Caki2 (cell line): ENCODE measurements around the gene PTPRN2. TPM values are rescaled to one million over a fixed set of nuclear protein-coding genes. Genes with fewer than 3 reads are reported as not detected.

Experiments
- DNase-seq: peaks from one replicate; pipeline ENCODE4 v3.0.0-alpha.2; 2015; ENCODE audit warnings: low read depth
- in situ Hi-C: cut with HindIII; loops from 2 replicates; pipeline ENCODE4 v1.10.0; 2016; ENCODE audit warnings: low sequenced_read_pairs, low pct_unique_long_range_greater_than_20kb, mixed read lengths
- total RNA-seq: library from RNA; depleted of rRNA; stranded (reverse); fragments of >200 nt; shearing (Covaris generic); gene quantifications from 2 replicates; pipeline ENCODE4 v1.2.3, GENCODE V29; 2014; ENCODE audit warnings: low replicate concordance

PTPRN2 gene
- total RNA-seq, 1 experiment from 2014 or later: 0.88 TPM

DNA sequence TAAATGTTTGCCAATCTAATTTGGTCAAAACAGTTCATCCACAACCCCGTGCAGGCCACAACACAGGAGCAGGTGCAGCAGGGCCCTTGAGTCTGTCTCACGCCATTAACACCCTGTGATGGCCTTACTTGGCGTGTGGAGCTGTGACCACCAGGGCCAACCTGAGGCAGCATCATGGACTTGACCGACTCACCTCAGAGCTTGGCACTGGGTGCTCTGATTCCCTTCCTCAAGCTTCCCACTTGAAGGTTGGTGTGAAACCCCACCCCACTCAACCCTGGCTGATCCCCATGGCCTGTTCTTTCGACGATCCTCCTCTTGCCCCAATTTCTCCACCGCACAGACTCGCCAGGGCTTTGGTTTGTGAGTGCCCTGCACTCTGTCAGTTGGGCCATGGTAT lies 623.1 kb downstream of the PTPRN2 start:
- in situ Hi-C loops: no loop called here
- no peak for DNase-seq

- in situ Hi-C loops: no loop called here
- no peak for DNase-seq
Measured at GRCh38 chr7:157964016-157964415, 623.6 kb downstream of the PTPRN2 start.

- in situ Hi-C loops: no loop called here
- no peak for DNase-seq
Measured at GRCh38 chr7:157963526-157963925, 624.1 kb downstream of the PTPRN2 start.

DNA sequence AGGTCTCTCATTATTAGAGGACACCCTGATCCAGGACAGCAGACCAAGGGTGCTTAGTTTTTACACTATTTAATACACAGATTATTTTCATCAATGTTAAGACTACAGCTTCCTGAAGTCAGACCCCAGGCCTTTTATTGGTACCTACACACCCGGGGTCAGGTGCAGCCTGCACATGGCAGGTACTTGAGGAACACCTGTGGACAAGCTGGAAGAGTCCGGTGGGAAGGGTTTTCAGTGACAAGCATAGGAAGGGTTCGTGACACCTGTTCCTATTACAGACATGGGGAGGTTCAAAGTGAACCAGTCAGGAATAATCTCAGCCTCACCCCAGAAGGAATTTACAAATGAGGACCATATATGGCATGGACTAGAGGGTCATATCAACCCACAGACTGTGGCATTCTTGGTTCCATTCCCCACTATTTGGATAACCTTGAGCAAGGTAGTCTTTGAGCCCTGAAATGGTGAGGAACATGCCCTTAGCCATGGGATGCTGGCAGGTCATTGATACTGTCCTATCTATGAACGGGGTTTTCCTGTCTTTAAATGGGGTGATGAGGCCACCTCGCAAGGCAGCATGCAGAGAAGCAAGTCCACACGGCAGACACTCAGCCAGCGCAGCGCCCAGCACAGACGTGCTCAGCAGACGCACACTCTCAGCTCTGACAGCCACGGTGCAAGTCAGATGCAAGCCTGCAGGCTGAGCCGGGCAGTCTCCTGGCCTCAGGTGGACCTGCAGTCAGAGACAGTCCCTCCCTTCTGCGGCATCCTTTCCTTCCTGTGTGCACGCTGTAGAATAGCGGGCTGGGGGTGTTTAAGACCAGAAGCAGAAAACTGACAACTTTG lies 624.9 kb downstream of the PTPRN2 start:
- in situ Hi-C loops: no loop called here
- DNase-seq: no peak

GRCh38 chr7:157961731-157962457 lies 625.7 kb downstream of the PTPRN2 start:
- in situ Hi-C loops: no loop called here
- no peak for DNase-seq

- DNase-seq: no peak
- in situ Hi-C loops: no loop called here
Measured at GRCh38 chr7:157955348-157955999, 632.1 kb downstream of the PTPRN2 start.

- in situ Hi-C loops: no loop called here
- no peak for DNase-seq
Measured at GRCh38 chr7:157954901-157955300, 632.7 kb downstream of the PTPRN2 start.

GRCh38 chr7:157952841-157953645 lies 634.6 kb downstream of the PTPRN2 start:
- in situ Hi-C loops: no loop called here
- DNase-seq: no peak

- in situ Hi-C loops: no loop called here
- DNase-seq: no peak
Measured at GRCh38 chr7:157952050-157952667, 635.5 kb downstream of the PTPRN2 start.

DNA sequence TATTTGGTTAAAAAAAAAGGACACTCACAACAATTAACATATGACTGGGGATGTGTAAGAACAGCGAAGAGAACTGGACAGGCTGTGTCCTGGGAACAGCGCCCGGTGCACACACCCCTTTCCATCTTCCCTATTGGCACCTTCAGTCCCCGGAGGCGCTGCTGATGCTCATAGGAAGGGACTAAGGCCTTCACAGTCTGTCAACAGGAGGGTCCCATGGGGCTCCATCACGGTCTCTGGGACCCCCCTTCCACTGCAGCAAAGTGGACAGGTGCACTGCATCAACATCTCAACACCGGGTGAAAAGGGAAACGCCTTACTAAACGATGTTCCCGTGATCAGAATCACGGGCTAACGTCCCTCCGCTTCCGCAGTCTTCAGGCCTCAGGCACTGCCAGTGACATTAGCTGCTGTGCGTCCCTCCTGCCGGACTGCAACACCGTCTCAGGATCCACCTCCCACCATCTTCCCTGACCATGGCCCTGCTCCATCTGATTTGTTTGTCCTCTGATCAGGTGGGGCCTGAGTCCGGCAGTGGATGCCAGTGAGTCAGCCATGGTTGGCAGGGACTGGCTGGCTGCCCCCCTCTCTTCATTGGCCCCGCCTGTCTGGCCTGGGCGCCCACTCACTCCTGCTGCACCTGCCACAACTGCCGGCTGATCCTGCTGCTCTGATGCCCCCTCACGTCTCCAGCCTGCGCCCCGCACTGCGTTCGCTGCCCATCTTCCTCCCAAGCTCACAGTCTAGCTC lies 636.1 kb downstream of the PTPRN2 start:
- DNase-seq: no peak
- in situ Hi-C loops: no loop called here

DNA sequence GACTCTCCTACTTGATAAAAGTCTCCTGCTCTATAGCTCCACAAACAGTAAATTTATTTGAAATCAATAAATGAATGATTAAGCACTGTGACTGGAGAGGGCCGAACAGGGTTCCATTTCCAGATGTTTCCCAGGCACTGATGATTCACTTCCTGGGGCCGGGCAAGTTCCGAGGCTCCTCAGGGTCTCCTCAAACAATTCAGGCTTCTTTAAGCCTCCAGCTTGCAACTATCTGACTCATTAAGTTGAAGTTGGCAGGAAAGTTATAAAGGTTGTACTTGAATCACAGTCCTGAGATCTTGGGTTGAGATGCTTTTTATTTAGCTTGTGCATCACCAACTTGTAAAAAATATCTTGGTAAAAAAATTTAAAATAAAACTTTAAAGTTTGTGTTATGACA lies 637.9 kb downstream of the PTPRN2 start:
- no peak for DNase-seq

GRCh38 chr7:157947504-157947903 lies 640.1 kb downstream of the PTPRN2 start:
- DNase-seq: no peak
- in situ Hi-C loops: no loop called here

More for the DNA sequence above, 637.9 kb downstream of the PTPRN2 start:
- in situ Hi-C loops: no loop called here

GRCh38 chr7:157946398-157947060 lies 641.1 kb downstream of the PTPRN2 start:
- DNase-seq: no peak
- in situ Hi-C loops: no loop called here

DNA sequence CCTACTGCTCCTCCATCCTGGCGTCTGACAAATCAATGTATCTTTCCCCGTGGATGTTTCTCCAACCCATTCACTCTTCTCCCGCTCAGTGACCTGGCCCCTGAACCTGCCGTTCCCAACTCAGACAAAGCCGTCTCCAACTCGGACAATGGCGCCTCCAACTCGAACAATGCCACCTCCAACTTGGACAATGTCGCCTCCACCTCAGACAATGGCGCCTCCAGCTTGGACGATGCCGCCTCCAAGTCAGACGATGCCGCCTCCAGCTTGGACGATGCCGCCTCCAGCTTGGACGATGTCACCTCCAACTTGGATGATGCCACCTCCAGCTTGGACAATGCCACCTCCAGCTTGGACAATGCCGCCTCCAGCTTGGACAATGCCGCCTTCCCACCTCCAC lies 642.2 kb downstream of the PTPRN2 start:
- in situ Hi-C loops: no loop called here
- DNase-seq: no peak

GRCh38 chr7:157944734-157945291 lies 642.8 kb downstream of the PTPRN2 start:
- no peak for DNase-seq
- in situ Hi-C loops: no loop called here

- in situ Hi-C loops: no loop called here
Measured at GRCh38 chr7:157944051-157944450, 643.6 kb downstream of the PTPRN2 start.

GRCh38 chr7:157943561-157943960 lies 644.1 kb downstream of the PTPRN2 start:
- DNase-seq: no peak
- in situ Hi-C loops: no loop called here

More at GRCh38 chr7:157944051-157944450, 643.6 kb downstream of the PTPRN2 start:
- no peak for DNase-seq
